ENCODE results near the gene DNAJA3.

Gene DNAJA3

GRCh38 chr16:4407543-4408322 lies 17.9 kb upstream of the DNAJA3 start:
- DNase-seq (ENCODE audit: low spot score): no peak

- no peak for DNase-seq (ENCODE audit: low spot score)
Observed at GRCh38 chr16:4408323-4408690, 17.4 kb upstream of the DNAJA3 start.

- DNase-seq (ENCODE audit: low spot score): peak; percentile 46
Observed at GRCh38 chr16:4409081-4409932, 16.4 kb upstream of the DNAJA3 start.

GRCh38 chr16:4410335-4411075 lies 15.2 kb upstream of the DNAJA3 start:
- peak; percentile 90 for DNase-seq (ENCODE audit: low spot score)

- peak; percentile 98 for DNase-seq (ENCODE audit: low spot score)
Observed at GRCh38 chr16:4411684-4412083, 14.0 kb upstream of the DNAJA3 start.

- DNase-seq (ENCODE audit: low spot score): no peak
Observed at GRCh38 chr16:4412159-4412558, 13.5 kb upstream of the DNAJA3 start.

- DNase-seq (ENCODE audit: low spot score): no peak
Observed at GRCh38 chr16:4412854-4413253, 12.8 kb upstream of the DNAJA3 start.

- DNase-seq (ENCODE audit: low spot score): no peak
Observed at GRCh38 chr16:4414187-4414917, 11.3 kb upstream of the DNAJA3 start.

- peak; percentile 76 for DNase-seq (ENCODE audit: low spot score)
Observed at GRCh38 chr16:4415538-4416199, 10.0 kb upstream of the DNAJA3 start.

- peak; percentile 95 for DNase-seq (ENCODE audit: low spot score)
Observed at GRCh38 chr16:4416200-4417032, 9.3 kb upstream of the DNAJA3 start, which contains the start of gene CORO7. Gene CORO7, minus strand, starts transcription at chr16:4416596. Its CDS starts 78 bp downstream, at chr16:4416518.

- DNase-seq (ENCODE audit: low spot score): no peak
Observed at GRCh38 chr16:4419402-4419959, 6.2 kb upstream of the DNAJA3 start.

- DNase-seq (ENCODE audit: low spot score): peak; percentile 26
Observed at GRCh38 chr16:4420505-4421105, 5.1 kb upstream of the DNAJA3 start.

- no peak for DNase-seq (ENCODE audit: low spot score)
Observed at GRCh38 chr16:4426021-4426684, 485 bp downstream of the DNAJA3 start.

GRCh38 chr16:4426722-4427372 lies 1.2 kb downstream of the DNAJA3 start:
- no peak for DNase-seq (ENCODE audit: low spot score)

- DNase-seq (ENCODE audit: low spot score): no peak
Observed at GRCh38 chr16:4428500-4428899, 2.8 kb downstream of the DNAJA3 start.

GRCh38 chr16:4431023-4431422 lies 5.4 kb downstream of the DNAJA3 start:
- no peak for DNase-seq (ENCODE audit: low spot score)

GRCh38 chr16:4433228-4433627 lies 7.6 kb downstream of the DNAJA3 start:
- DNase-seq (ENCODE audit: low spot score): no peak

Data from globus pallidus (tissue), 1 donor.